Loucy (cell line): ENCODE measurements around the gene NXPH1.

Experiments used
- H2AFZ ChIP-seq: fragments of 200-600 bp; sonication (generic); 2 replicates; pipeline ENCODE4 v1.6.0; 2016; ENCODE audit warnings: antibody characterized with exemption, mild to moderate bottlenecking, low read length, moderate library complexity
- H3F3A ChIP-seq: fragments of 200-600 bp; 2 replicates; pipeline ENCODE4 v1.6.0; 2016; ENCODE audit warnings: antibody characterized with exemption, low read depth, mild to moderate bottlenecking
- H3K27me3 ChIP-seq: fragments of 200-600 bp; sonication (generic); 2 replicates; pipeline ENCODE4 v1.6.1; 2014; ENCODE audit warnings: low read length, mild to moderate bottlenecking; ENCODE audit not compliant: insufficient read depth, poor library complexity, severe bottlenecking
- H3K36me3 ChIP-seq: fragments of 200-600 bp; sonication (generic); 2 replicates; pipeline ENCODE4 v1.6.1; 2016; ENCODE audit warnings: low read length; ENCODE audit not compliant: insufficient read depth
- H3K4me1 ChIP-seq: fragments of 200-600 bp; sonication (generic); 2 replicates; pipeline ENCODE4 v1.5.1; 2014; ENCODE audit warnings: low read length, mild to moderate bottlenecking; ENCODE audit not compliant: insufficient read depth, poor library complexity, severe bottlenecking
- H3K4me2 ChIP-seq: fragments of 200-600 bp; sonication (generic); 2 replicates; pipeline ENCODE4 v1.6.0; 2014; ENCODE audit warnings: antibody characterized with exemption, low read length, low read depth, mild to moderate bottlenecking; ENCODE audit not compliant: poor library complexity, severe bottlenecking
- H3K4me3 ChIP-seq: fragments of 200-600 bp; sonication (generic); 2 replicates; pipeline ENCODE4 v1.5.1; 2014; ENCODE audit warnings: low read length, mild to moderate bottlenecking, mixed read lengths; ENCODE audit not compliant: poor library complexity, severe bottlenecking
- H3K79me2 ChIP-seq: fragments of 200-600 bp; sonication (generic); 2 replicates; pipeline ENCODE4 v1.6.1; 2014; ENCODE audit warnings: low read length; ENCODE audit not compliant: insufficient read depth
- H3K9ac ChIP-seq: fragments of 200-600 bp; sonication (generic); 2 replicates; pipeline ENCODE4 v1.6.0; 2014; ENCODE audit warnings: mild to moderate bottlenecking, low read depth, low read length, moderate library complexity; ENCODE audit not compliant: poor library complexity, severe bottlenecking
- H3K9me2 ChIP-seq: fragments of 200-600 bp; sonication (generic); replicated peaks from 2 replicates; pipeline ENCODE4 v1.6.1; 2016; ENCODE audit warnings: low read depth, low read length, mixed read lengths
- H3K9me3 ChIP-seq: fragments of 200-600 bp; sonication (generic); 2 replicates; pipeline ENCODE4 v1.6.1; 2014; ENCODE audit warnings: mild to moderate bottlenecking, antibody characterized with exemption, low read length, low read depth; ENCODE audit not compliant: insufficient read depth
- H4K20me1 ChIP-seq: fragments of 200-600 bp; sonication (generic); 2 replicates; pipeline ENCODE4 v1.6.0; 2014; ENCODE audit warnings: antibody characterized with exemption, low read length, mild to moderate bottlenecking; ENCODE audit not compliant: insufficient read depth, poor library complexity, severe bottlenecking
- EZH2phosphoT487 ChIP-seq: fragments of 200-600 bp; IDR thresholded peaks from 2 replicates; pipeline ENCODE4 v1.6.1; 2018; ENCODE audit warnings: antibody characterized with exemption, mild to moderate bottlenecking, moderate library complexity, borderline replicate concordance
- TF ChIP-seq, protein P1 (sequence below): fragments of 200-600 bp; sonication (generic); conservative IDR thresholded peaks from 2 replicates; pipeline ENCODE4 v1.5.1; 2014; ENCODE audit warnings: mild to moderate bottlenecking, antibody characterized with exemption, low read length

Gene NXPH1

GRCh38 chr7:8437606-8438005, 4.2 kb downstream of the NXPH1 start:
- H3K9me3 ChIP-seq: no peaks in the 10 kb centered on the region
- no peaks in the 10 kb centered on the region for H3K9me2 ChIP-seq
- H3K9ac ChIP-seq: no peak overlapping the region
- no peak overlapping the region for H3K4me3 ChIP-seq
- no peak overlapping the region for H3K4me2 ChIP-seq
- H3K4me1 ChIP-seq: no peaks in the 10 kb centered on the region
- TF ChIP-seq, protein P1, sequence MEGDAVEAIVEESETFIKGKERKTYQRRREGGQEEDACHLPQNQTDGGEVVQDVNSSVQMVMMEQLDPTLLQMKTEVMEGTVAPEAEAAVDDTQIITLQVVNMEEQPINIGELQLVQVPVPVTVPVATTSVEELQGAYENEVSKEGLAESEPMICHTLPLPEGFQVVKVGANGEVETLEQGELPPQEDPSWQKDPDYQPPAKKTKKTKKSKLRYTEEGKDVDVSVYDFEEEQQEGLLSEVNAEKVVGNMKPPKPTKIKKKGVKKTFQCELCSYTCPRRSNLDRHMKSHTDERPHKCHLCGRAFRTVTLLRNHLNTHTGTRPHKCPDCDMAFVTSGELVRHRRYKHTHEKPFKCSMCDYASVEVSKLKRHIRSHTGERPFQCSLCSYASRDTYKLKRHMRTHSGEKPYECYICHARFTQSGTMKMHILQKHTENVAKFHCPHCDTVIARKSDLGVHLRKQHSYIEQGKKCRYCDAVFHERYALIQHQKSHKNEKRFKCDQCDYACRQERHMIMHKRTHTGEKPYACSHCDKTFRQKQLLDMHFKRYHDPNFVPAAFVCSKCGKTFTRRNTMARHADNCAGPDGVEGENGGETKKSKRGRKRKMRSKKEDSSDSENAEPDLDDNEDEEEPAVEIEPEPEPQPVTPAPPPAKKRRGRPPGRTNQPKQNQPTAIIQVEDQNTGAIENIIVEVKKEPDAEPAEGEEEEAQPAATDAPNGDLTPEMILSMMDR: no peak
- no peak for TF ChIP-seq EZH2phosphoT487
- no peaks in the 10 kb centered on the region for H3K36me3 ChIP-seq
- H2AFZ ChIP-seq: no peak overlapping the region
- no peaks in the 10 kb centered on the region for H3F3A ChIP-seq
- no peaks in the 10 kb centered on the region for H4K20me1 ChIP-seq
- no peaks in the 10 kb centered on the region for H3K27me3 ChIP-seq
- H3K79me2 ChIP-seq: no peaks in the 10 kb centered on the region

GRCh38 chr7:8440670-8441069, 7.3 kb downstream of the NXPH1 start:
- Histone ChIP-seq H3K36me3 (no peaks in the 10 kb centered on the region), H3K27me3 (no peaks in the 10 kb centered on the region), H4K20me1 (no peaks in the 10 kb centered on the region), H3K9me3 (no peaks in the 10 kb centered on the region), H3K9me2 (no peaks in the 10 kb centered on the region), H3K79me2 (no peaks in the 10 kb centered on the region), H2AFZ (no peak overlapping the region), H3K4me1 (no peaks in the 10 kb centered on the region), H3K4me2 (no peak overlapping the region), H3K9ac (no peak overlapping the region), H3F3A (no peaks in the 10 kb centered on the region), H3K4me3 (no peak overlapping the region)
- TF ChIP-seq EZH2phosphoT487: no peak
- TF ChIP-seq, protein P1: no peak

DNA sequence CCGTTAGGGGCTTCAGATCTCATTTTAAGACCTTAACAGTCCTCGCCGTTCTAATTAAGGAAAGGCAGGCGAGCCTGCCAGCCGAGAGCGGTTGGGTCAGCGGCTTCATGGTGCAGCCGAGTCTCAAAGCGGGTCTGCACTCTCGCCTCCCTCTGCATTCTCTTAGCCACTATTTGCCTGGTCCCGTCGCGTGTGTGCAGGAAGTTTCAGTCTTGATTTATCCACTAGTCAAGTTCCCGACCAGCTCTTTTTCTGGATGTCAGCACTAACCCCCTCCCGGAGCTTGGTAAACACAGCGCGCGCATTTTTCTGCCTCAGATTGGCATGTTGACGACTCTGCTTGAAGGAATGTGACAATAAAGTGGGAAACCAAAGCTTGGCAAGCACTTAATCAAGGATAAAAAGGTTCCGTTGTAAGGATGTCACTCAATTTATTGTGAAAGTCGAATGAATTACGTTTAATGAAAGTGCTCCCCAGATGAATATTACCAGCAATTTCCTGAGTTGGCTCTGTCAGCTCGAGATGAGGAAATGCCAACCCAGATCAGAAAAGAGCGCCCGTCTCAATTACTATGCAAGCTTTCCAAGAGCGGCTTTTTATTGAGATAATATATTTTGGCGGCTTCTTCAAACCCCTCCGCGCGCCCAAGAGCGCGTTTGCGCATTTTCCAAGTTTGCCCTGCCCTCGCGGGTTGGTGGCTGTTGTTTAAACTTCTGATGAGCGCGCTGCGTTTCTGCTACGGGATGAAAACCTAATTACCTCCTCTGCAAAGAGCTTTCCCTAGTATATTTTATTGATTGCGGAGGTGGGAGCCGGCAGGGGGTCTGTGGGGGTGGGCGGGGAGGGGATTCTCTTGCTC, 7.9 kb downstream of the NXPH1 start:
- H3F3A ChIP-seq: no peaks in the 10 kb centered on the region
- TF ChIP-seq, protein P1: no peak
- TF ChIP-seq EZH2phosphoT487: no peak
- no peaks in the 10 kb centered on the region for H3K27me3 ChIP-seq
- H3K4me1 ChIP-seq: no peaks in the 10 kb centered on the region
- no peak overlapping the region for H3K4me2 ChIP-seq
- H3K36me3 ChIP-seq: no peaks in the 10 kb centered on the region
- H4K20me1 ChIP-seq: no peaks in the 10 kb centered on the region
- no peak overlapping the region for H3K4me3 ChIP-seq
- no peaks in the 10 kb centered on the region for H3K79me2 ChIP-seq
- H3K9me3 ChIP-seq: no peaks in the 10 kb centered on the region
- H3K9ac ChIP-seq: no peak overlapping the region
- no peak overlapping the region for H2AFZ ChIP-seq
- no peaks in the 10 kb centered on the region for H3K9me2 ChIP-seq
